HG03558 (cell line): ENCODE results near the gene CLGN.

Experiments
- ATAC-seq: cut with Tn5 transposase; IDR thresholded peaks from one replicate; pipeline ENCODE4 v1.9.1; 2021; ENCODE audit warnings: moderate number of reproducible peaks; ENCODE audit not compliant: unreplicated experiment; ENCODE audit errors: extremely low read depth

CLGN gene

GRCh38 chr4:140382732-140383131, 44.7 kb downstream of the CLGN start:
- no peak for ATAC-seq

GRCh38 chr4:140374130-140374477, 53.3 kb downstream of the CLGN start:
- ATAC-seq: no peak

GRCh38 chr4:140373328-140374129, 53.9 kb downstream of the CLGN start, which contains the start of gene SCOC:
TSS of gene SCOC (plus strand) at chr4:140373646. CDS start at chr4:140379171, 5,525 bp downstream.
- peak; percentile 89 for ATAC-seq

- peak; percentile 52 for ATAC-seq
Measured at GRCh38 chr4:140372751-140373327, 54.6 kb downstream of the CLGN start.

- ATAC-seq: no peak
Measured at GRCh38 chr4:140368686-140369085, 58.8 kb downstream of the CLGN start.

GRCh38 chr4:140367738-140368137, 59.7 kb downstream of the CLGN start:
- ATAC-seq: no peak

GRCh38 chr4:140363558-140363957, 63.9 kb downstream of the CLGN start:
- ATAC-seq: no peak

GRCh38 chr4:140363051-140363450, 64.4 kb downstream of the CLGN start:
- no peak for ATAC-seq

- no peak for ATAC-seq
Measured at GRCh38 chr4:140361099-140361498, 66.3 kb downstream of the CLGN start.

- ATAC-seq: peak; percentile 85
Measured at GRCh38 chr4:140359562-140360427, 67.7 kb downstream of the CLGN start.

- ATAC-seq: no peak
Measured at GRCh38 chr4:140358281-140358680, 69.2 kb downstream of the CLGN start.

GRCh38 chr4:140357868-140358267, 69.6 kb downstream of the CLGN start:
- ATAC-seq: no peak

GRCh38 chr4:140355288-140355687, 72.2 kb downstream of the CLGN start:
- ATAC-seq: no peak

GRCh38 chr4:140353786-140354185, 73.7 kb downstream of the CLGN start:
- no peak for ATAC-seq

- ATAC-seq: no peak
Measured at GRCh38 chr4:140351093-140352075, 76.1 kb downstream of the CLGN start.

GRCh38 chr4:140349816-140350215, 77.6 kb downstream of the CLGN start:
- ATAC-seq: no peak

GRCh38 chr4:140346136-140346535, 81.3 kb downstream of the CLGN start:
- ATAC-seq: no peak

- no peak for ATAC-seq
Measured at GRCh38 chr4:140344621-140345020, 82.8 kb downstream of the CLGN start.

GRCh38 chr4:140344101-140344500, 83.3 kb downstream of the CLGN start:
- ATAC-seq: no peak

- no peak for ATAC-seq
Measured at GRCh38 chr4:140343303-140343702, 84.1 kb downstream of the CLGN start.
